Measurements from ENCODE around the gene DOCK7.
"Not testable (repeated sequence)": the region's sequence is repeated elsewhere in the genome, so short reads cannot be mapped to it uniquely, and the experiment has no call there.

The DOCK7 gene

DNA sequence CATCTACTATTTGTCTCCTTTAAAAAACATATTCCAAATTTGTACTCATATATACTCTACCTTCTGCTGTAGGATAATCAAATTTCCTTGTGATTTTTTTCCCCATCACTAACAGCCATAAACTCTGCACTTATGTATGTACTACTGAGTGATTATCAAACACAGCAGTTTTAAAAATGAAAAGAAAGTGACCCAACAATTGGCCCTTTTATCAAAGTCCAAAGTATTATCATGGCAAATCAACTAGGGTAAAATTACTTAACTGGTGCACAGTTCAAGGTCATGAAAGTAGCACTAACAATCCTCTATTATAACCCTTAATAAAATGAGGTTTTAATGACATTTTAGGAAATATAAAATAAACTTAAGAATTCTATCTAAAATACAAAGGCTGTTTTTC lies 79.3 kb downstream of the DOCK7 start:
- DNase-seq: no peak

DNA sequence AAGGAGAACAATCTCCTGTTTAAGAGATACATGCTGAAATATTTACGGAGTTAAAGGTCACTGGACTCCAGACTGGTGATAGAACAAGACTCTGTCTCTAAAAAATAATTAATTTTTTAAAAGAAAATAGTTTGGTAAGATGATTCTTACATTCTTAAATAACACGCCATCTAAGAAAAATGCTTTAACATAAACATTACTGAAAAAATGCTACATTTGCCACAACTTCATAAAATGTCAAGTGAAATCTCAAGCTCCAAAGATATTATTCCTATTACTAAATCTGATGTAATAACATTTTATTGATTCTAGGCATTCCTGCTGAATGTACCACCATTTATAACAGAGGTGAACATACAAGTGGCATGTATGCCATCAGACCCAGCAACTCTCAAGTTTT lies 86.7 kb downstream of the DOCK7 start:
- DNase-seq: no peak

DNA sequence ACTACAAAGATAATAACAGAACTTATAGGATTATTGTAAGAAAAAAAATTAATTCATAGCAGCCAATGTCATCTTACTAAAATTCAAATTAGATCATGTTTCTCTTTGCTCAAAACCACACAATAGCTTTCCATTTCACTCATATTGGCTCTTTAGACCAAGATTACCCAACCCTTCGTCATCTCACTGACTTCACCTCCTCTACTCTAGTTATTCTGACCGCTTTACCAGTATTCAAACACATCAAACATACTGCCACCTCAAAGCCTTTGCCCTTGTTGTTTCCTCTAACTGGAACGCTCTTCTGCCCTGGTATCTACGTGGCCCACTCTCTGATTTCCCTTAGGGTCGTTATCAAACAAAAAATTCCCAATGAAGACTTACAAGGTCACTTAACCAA lies 89.1 kb downstream of the DOCK7 start:
- DNase-seq: no peak

DNA sequence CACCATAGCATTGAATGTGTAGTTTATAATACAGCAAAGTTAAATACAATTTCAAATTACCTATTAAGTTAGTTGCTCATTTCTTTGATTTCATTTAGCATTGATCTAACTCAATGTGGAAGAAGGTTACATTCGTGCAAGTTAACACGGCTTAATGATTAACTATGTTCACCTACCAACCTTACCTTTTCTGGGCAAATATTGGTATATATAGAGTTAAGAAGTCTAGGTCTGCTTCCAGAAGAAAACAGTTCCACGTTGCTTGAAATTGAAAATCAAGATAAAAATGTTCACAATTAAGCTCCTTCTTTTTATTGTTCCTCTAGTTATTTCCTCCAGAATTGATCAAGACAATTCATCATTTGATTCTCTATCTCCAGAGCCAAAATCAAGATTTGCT lies 90.9 kb downstream of the DOCK7 start, which contains the start of gene ANGPTL3:
Gene ANGPTL3 (plus strand): TSS at position 240 of the 400 bp plus-strand sequence. CDS start 47 bp downstream, at position 287.
- DNase-seq: no peak

DNA sequence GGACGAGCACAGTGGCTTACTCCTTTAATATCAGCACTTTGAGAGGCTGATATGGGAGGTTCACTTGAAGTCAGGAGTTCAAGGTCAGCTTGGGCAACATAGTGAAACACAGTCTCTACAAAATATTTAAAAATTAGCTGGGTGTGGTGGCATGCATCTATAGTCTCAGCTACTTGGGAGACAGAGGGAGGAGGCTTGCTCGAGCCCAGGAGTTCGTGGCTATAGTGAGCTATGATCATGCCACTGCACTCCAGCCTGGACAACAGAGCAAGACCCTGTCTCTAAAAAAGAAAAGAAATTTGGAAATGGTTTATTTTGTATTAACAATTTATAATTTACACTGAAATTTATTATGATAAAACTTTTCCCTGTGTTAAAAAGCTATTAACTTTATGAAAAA lies 92.5 kb downstream of the DOCK7 start:
- DNase-seq: no peak

DNA sequence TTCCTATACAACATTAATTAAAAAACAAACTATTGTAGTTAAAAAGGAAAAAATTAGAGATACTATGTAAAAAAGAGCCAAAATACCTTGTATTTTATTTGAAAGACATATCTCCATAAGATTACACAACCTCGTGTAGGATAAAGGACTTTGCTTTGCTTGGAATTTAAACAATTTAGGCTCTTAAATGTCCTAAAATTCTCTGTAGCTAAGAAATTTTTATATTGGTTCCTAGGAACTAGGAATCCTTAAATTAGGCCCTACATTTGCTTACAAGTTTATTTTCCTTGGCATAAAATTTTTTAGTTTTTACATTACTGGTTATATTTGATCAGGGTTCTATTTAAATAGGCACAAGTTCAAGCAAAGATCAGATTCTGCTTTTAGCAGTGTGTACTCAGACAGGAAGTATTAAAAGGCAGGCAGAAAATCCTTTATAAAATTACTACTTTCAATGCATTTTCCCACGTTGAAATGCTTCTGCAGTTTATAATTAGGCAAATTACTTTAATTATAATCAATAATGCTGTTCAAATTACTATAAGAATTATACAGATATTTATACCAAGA lies 94.3 kb downstream of the DOCK7 start:
- no peak for DNase-seq

DNA sequence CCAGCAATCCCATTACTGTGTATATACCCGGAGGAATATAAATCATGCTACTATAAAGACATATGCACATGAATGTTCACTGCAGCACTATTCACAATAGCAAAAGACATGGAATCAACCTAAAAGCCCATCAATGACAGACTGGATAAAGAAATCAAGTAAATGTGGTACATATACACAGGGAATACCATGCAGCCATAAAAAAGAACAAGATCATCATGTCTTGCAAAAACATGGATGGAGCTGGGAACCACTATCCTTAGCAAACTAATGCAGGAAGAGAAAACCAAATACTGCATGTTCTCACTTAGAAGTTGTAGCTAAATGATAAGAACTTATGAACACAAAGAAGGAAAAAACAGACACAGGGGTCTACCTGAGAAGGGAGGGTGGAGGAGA lies 97.2 kb downstream of the DOCK7 start:
- no peak for DNase-seq

DNA sequence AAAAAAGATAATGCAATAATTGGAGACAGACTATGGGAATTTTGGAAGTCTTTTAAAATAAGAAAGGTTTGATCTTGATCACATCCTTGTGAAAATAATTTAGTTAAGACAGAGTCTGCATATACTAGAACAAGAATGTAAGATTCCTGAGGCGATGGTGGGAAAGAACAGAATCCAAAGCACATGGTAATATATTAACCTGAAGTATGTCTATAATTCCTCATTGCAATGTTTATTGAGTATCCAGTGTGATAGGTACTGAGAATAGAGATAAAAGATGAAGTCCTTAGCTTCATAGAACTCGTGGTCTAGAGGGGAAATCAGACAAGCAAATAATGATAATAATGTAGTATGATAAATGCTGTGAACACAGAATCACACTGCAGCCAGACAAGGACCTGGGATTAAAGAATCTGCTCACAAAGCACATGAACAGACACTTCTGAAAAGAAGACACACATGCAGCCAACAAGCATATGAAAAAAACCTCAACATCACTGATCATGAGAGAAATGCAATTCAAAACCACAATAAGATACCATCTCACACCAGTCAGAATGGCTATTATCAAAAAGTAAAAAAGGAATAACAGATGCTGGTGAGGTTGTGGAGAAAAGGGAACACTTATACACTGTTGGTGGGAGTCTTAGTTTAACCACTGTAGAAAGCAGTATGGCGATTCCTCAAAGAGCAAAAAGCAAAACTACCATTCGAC lies 97.8 kb downstream of the DOCK7 start:
- DNase-seq: no peak

DNA sequence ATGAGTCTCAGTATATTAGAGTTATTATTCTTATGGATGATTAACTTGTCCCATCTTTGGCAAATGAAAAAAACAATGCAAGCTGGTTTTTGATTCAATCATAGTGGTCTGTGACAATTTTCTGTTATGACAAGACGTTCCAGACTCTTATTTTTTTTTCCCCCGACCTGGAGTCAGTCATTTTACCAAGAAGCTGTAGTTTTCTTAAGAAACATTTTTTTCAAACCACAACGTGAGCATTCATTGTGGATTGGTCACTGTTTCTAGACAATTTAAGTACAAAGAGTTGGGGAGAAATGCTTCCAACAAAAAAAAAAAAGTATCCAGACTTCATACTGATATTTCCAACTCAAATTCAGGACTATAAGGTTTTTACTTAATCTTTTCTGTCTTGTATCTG lies 98.9 kb downstream of the DOCK7 start:
- DNase-seq: no peak

DNA sequence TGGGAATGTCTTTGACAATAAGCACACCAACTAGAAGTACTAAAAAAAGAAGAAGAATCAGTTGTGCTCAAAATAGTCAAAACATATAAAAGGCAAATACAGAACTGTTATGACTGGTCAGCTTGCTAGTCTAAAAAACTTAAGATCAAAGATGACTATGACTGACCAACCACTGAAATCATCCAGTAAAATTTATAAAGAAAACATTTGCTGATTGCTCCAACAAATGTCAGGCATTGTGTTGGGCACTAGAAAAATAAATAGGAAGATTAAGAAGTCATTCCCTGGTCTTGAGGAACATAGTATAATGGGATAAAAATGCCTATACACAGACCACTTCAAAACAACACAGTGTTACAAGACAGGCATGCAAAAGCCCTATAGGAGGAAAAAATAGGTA lies 100.2 kb downstream of the DOCK7 start:
- DNase-seq: no peak

DNA sequence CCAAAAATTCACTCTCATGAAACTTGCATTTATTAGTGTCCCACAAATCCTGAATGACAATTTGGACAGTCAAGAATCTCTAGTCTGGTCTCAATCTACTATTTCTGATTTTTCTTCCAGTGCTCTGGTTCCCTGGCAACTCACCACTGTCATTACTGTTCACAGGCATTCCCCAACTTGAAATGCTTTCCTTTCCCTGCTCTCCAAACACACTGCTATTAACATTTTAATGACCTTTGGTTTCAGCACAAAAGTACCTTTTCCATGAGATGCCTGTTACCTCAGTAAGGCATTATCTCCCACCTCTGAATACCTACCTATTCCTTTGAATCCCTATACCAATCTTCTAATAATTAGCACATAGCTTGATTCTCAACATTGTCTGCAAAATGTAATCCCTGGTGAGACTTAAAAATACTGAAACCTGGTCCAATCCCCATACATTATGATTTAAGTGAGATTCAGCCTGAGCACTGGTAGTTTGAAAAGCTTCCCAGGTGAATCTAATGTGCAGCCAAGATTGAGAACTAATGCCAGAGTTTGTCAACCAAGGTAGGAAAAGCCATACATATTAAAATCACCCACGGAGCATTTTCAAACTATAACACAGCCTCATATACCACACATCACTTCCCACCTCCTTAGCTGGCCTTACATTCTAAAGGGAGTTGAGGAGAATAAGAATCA lies 102.6 kb downstream of the DOCK7 start:
- no peak for DNase-seq

DNA sequence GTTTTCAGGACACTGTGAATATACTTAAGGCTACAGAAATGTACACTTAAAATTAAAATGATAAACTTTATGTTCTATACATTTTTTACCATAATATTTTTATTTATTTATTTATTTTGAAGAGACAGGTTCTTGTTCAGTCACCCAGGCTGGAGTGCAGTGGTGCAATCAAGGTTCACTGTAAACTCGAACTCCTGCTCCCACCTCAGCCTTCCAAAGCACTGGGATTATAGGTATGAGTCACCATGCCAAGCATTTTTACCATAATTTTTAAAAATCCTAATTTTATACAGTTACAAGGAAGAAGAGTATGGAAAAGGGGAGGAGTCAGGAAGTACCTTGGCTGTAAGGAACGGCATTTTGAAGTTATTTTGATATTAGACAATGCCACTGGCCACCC lies 114.5 kb downstream of the DOCK7 start:
- DNase-seq: no peak

DNA sequence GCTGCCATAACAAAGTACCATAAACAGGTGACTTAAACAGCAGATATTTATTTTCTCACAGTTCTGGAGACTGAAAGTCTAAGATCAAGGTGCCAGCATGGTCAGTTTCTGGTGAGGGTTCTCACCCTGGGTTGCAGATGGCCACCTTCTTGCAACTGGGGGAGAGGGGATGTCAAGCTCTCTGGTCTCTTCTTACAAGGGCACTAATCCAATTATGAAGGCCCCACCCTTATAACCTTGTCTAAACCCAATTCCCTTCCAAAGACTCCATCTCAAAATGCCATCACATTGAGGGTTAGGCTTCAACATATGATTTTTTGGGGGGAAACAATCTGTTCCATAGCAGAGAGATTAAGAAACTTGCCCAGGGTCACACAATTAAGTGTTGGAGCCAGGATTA lies 115.7 kb downstream of the DOCK7 start:
- peak; percentile 50 for DNase-seq

DNA sequence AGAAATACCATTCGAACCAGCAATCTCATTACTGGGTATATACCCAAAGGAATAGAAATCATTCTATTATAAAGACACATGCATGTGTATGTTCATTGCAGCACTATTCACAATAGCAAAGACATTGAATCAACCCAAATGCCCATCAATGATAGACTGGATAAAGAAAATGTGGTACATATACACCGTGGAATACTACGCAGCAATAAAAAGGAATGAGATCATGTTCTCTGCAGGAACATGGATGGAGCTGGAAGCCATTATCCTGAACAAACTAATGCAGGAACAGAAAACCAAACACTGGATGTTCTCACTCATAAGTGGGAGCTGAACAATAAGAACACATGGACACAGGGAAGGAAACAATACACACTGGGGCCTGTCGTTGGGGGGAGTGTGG lies 116.7 kb downstream of the DOCK7 start:
- DNase-seq: not testable (repeated sequence)

DNA sequence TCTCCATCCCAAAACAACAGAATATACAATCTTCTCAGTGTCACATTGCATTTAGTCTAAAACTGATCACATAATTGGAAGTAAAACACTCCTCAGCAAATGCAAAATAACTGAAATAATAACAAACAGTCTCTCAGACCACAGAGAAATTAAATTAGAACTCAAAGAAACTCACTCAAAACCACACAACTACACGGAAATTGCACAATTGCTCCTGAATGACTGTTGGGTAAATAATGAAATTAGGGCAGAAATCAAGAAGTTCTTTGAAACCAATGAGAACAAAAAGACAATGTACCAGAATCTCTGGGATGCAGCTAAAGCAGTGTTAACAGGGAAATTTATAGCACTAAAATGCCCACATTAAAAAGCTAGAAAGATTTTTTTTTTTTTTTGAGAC lies 120.3 kb downstream of the DOCK7 start:
- not testable (repeated sequence) for DNase-seq

DNA sequence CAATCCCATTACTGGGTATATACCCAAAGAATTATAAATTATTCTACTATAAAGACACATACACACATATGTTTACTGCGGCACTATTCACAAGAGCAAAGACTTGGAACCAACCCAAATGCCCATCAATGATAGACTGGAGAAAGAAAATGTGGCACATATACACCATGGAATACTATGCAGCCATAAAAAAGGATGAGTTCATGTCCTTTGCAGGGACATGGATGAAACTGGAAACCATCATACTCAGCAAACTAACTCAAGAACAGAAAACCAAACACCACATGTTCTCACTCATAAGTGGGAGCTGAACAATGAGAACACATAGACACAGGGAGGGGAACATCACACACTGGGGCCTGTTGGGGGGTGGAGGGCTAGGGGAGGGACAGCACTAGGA lies 121.0 kb downstream of the DOCK7 start:
- not testable (repeated sequence) for DNase-seq

DNA sequence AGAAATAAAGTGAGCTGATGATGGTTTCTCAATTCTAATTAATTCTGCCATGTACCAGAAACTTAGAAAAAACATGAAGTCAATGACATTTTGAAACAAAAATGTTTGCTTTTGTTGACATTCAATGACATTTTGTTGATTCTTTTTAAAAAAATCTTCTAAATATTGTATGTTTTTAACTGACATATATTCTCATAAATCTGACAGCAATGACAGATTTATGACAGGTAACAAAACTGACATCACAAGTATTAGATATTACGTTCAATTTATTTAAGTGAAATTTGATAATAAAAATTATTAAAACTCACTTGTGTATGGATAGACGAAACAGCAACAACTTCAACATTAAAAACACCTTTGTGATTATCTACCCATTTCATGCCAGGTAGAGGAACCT lies 126.9 kb downstream of the DOCK7 start:
- no peak for DNase-seq

DNA sequence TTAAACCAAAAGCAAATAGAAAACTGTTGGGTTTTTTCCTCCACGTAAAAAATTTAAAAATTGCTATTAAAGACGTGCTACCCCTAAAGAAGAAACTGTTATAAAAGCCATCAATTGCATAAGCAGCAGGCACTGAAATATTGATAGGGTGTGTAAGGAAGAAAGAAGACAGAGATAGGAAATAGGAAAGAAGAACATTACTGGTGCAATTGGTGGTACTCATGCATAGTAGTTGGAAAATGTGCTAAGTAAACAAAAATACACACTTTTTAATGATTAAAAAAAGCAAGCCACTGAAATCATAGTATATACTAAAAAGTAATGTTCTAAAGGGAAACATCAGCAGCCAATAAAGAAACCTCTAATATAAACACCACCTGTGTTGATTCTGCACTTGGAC lies 143.6 kb downstream of the DOCK7 start:
- DNase-seq: no peak

DNA sequence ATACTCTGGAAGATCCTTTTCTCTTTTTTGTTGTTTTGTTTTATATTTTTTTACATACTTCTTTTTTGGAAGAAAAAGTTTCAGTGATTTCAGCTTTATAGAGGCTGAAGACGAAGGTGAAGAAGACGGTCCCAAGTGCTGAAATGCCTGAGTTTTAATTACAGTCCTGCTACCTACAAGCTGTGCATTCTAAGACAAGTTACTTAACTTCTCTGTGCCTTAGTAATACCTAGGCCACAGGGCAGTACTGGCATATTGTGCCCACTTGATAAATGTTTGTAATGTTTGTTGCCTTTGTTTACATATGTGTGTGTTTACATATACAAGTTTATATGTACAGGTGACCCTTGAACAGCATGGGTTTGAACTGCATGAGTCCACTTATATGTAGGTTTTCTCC lies 147.1 kb downstream of the DOCK7 start:
- no peak for DNase-seq

DNA sequence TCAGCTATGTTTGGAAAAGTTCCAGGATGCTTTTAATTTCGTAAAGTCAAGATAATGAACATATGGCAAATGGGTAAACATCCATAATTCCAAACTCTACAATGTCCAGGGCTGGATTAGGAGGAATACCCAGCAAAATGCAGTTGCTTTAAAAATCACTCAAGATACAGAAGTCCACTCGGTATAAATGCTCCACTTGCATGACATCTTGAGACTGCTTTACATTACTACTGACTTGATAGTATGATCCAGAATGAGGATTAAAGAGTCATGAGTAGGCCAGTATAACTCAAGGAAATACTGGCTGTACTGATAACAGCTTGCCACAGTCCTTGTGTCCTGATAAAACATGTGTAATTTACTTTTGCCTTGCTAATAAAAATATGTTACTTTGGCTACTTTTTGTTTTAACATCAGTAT lies 149.1 kb downstream of the DOCK7 start:
- DNase-seq: no peak

DNA sequence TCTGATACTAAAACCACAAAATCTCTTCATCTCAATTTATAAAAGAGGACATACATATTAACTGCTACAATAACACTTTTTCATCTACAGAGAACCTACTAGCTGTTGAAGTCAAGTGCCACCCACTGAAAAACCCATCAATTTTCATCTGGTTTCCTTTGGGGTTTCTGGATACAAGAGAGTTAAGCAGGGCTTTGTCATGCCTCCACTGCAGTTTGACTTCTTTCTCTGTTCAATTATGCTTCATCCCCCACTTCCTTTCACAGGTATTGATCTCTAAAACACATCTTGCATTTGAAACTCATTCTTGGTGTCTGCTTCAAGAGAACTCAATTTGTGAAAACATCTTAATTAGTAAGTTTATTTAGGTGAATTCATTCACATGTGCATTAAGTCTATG lies 151.3 kb downstream of the DOCK7 start:
- no peak for DNase-seq

DNA sequence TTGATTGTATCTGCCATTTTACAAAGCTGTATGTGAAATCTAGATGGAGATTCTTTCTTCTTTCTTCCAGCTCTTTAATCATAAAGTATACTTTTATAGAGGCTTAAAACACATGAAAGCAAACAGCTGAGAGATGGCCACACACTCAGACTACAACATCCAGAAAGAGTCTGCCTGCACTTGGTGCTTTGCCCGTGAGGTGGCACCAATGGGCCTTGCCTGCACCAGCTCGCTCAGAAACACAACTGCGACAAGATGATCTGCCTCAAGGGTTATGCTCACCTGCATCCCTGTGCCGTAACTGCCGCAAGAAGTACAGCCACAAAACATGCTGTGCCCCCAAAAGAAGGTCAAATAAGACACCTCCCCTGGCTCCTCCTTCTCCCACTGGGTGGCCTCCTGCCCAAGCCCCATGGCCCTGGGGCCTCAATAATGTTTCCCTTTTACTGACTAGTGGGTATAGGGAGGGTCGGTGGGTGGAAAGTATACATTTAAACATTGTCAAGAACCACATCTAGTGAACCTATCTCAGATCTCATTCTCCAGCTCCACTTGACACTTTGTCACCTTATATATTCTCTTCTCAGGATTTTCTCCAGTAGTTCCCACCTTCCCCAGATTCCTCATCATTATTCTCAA lies 157.6 kb downstream of the DOCK7 start:
- DNase-seq: peak; percentile 52

DNA sequence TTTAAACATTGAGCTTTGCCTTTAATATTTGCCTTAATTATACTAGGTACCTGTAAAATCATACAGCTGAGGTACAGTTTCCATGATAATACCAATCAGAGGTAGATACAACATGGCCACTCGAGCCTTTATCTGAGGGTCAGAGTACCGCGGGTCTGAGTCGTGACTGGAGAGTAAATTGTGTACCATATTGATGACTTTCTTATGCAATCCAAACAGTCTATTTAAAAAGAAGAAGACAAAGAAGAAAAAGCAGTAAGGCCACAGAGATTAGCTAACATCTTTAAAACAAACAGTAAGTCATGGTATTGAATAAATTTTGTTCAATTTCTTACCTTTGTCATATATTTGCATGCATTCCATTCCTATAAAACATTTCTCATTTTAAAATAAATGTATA lies 159.0 kb downstream of the DOCK7 start:
- no peak for DNase-seq

DNA sequence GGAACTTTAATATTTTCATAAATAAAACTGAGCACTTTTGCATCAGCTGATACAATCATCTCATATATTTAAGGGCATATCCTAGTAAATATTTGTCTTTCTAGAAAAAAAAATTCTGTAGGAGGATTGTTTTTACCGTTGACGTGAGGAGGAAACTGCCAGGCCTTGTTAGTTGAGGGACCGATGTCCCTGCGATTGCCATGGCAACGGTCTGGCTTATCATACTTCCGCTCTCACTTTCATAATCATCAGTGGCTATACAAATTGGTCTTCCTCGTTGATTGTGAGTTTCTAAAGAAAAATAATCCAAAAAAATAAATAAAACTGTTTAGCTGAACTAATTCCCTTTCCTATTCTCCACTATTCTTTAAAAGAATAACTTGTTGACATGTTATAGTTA lies 160.2 kb downstream of the DOCK7 start:
- no peak for DNase-seq
